OCI-LY3 (cell line): Measurements from ENCODE around the gene HIF1AN.

Experiments used
- H2AFZ ChIP-seq: fragments of 200-600, 300-600 bp; shearing (Covaris generic); 2 replicates; pipeline ENCODE4 v1.6.0; 2014; ENCODE audit warnings: antibody characterized with exemption, low read depth, low read length
- H3K27ac ChIP-seq: fragments of 200-600, 300-600 bp; sonication (generic); 2 replicates; pipeline ENCODE4 v1.5.1; 2014; ENCODE audit warnings: mild to moderate bottlenecking, low read length, moderate library complexity, mixed read lengths
- H3K27me3 ChIP-seq: fragments of 200-600, 300-600 bp; sonication (generic); 2 replicates; pipeline ENCODE4 v1.6.1; 2014; ENCODE audit warnings: low read depth, low read length, mixed read lengths
- H3K36me3 ChIP-seq: fragments of 200-600, 300-600 bp; sonication (generic); replicated peaks from 2 replicates; pipeline ENCODE3; 2014; ENCODE audit warnings: low read depth, low read length, mixed read lengths
- H3K4me1 ChIP-seq: fragments of 300-600, 200-600 bp; sonication (generic); 2 replicates; pipeline ENCODE4 v1.6.1; 2014; ENCODE audit warnings: low read length, mixed read lengths
- H3K4me2 ChIP-seq: fragments of 200-600, 300-600 bp; sonication (generic); 2 replicates; pipeline ENCODE4 v1.6.1; 2014; ENCODE audit warnings: low read length, mixed read lengths
- H3K4me3 ChIP-seq: fragments of 300-600, 200-600 bp; sonication (generic); 2 replicates; pipeline ENCODE4 v1.5.1; 2014; ENCODE audit warnings: antibody characterized with exemption, mild to moderate bottlenecking, low read length, moderate library complexity
- H3K79me2 ChIP-seq: fragments of 300-600, 200-600 bp; shearing (Covaris generic); 2 replicates; pipeline ENCODE4 v1.6.1; 2014; ENCODE audit warnings: mild to moderate bottlenecking, low read length, mixed read lengths
- H3K9ac ChIP-seq: fragments of 300-600, 200-600 bp; shearing (Covaris generic); 2 replicates; pipeline ENCODE4 v1.6.0; 2014; ENCODE audit warnings: mild to moderate bottlenecking, low read length, moderate library complexity
- H3K9me3 ChIP-seq: fragments of 200-600, 300-600 bp; shearing (Covaris generic); 2 replicates; pipeline ENCODE4 v1.6.1; 2014; ENCODE audit warnings: low read length, mixed read lengths; ENCODE audit not compliant: insufficient read depth
- H4K20me1 ChIP-seq: fragments of 200-600, 300-600 bp; sonication (generic); 2 replicates; pipeline ENCODE4 v1.6.1; 2016; ENCODE audit warnings: low read length, mixed read lengths; ENCODE audit not compliant: insufficient read depth
- EZH2phosphoT487 ChIP-seq: fragments of 200-600 bp; shearing (Covaris generic); IDR thresholded peaks from 2 replicates; pipeline ENCODE4 v1.6.1; 2018; ENCODE audit warnings: antibody characterized with exemption, mixed run types, low read depth
- TF ChIP-seq, protein P1 (sequence below): fragments of 200-600, 300-600 bp; sonication (generic); IDR thresholded peaks from 2 replicates; pipeline ENCODE4 v1.5.1; 2014; ENCODE audit warnings: antibody characterized with exemption, low read length, low read depth

Gene HIF1AN

DNA sequence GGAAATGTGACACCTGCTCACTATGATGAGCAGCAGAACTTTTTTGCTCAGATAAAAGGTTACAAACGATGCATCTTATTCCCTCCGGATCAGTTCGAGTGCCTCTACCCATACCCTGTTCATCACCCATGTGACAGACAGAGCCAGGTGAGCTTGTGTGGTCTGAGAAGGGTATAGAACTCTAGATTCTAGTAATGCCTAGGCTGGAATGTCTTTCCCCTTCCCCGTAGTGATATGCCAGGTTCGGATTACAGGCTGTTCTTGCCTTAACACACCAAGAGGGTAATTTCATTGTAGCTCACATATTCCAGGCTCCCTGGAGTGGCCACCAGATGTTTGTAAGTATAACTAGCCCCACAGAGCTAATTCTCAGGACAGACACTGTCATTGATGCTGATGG, 9.2 kb downstream of the HIF1AN start:
- Histone ChIP-seq H3K27ac (no peak overlapping the region), H3K79me2 (no peaks in the 10 kb centered on the region), H3K9me3 (no peaks in the 10 kb centered on the region), H3K36me3 (peaks cover 19% of the 10 kb centered on the region), H3K4me2 (no peak overlapping the region), H3K27me3 (no peaks in the 10 kb centered on the region), H2AFZ (no peak overlapping the region), H3K9ac (no peak overlapping the region), H3K4me1 (no peaks in the 10 kb centered on the region), H3K4me3 (no peak overlapping the region), H4K20me1 (no peaks in the 10 kb centered on the region)
- TF ChIP-seq, protein P1, sequence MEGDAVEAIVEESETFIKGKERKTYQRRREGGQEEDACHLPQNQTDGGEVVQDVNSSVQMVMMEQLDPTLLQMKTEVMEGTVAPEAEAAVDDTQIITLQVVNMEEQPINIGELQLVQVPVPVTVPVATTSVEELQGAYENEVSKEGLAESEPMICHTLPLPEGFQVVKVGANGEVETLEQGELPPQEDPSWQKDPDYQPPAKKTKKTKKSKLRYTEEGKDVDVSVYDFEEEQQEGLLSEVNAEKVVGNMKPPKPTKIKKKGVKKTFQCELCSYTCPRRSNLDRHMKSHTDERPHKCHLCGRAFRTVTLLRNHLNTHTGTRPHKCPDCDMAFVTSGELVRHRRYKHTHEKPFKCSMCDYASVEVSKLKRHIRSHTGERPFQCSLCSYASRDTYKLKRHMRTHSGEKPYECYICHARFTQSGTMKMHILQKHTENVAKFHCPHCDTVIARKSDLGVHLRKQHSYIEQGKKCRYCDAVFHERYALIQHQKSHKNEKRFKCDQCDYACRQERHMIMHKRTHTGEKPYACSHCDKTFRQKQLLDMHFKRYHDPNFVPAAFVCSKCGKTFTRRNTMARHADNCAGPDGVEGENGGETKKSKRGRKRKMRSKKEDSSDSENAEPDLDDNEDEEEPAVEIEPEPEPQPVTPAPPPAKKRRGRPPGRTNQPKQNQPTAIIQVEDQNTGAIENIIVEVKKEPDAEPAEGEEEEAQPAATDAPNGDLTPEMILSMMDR = no peak
- no peak for TF ChIP-seq EZH2phosphoT487

DNA sequence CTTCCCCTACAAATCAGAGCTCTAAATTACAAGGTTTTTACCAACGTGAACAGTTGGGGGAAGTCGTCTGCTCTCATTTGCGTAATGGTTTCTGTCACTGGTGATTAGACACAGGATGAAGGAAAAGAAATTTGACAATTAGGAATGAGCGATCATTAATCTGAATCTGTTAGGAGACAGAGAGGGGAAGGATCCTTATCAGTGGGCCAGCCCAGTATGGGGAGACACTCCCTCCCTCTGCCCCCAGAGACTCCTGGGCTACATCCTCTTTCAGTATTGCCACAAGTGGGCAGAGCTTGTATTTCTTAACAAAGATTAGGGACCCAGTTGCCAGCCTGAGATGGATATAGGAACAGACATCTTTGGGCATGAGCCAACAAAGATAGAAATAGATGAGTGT, 15.5 kb downstream of the HIF1AN start:
- TF ChIP-seq, protein P1 = no peak; the same call in 1 of the 2 replicates
- no peak for TF ChIP-seq EZH2phosphoT487
- H3K4me1 ChIP-seq = peaks cover 18% of the 10 kb centered on the region
- H3K4me3 ChIP-seq = no peak overlapping the region
- no peak overlapping the region for H2AFZ ChIP-seq
- H3K79me2 ChIP-seq = no peaks in the 10 kb centered on the region
- H3K9ac ChIP-seq = no peak overlapping the region
- H3K36me3 ChIP-seq = peaks cover 18% of the 10 kb centered on the region
- no peak overlapping the region for H3K27ac ChIP-seq
- no peaks in the 10 kb centered on the region for H3K27me3 ChIP-seq
- peak overlapping the region; percentile 12; the same call in 1 of the 2 replicates for H3K4me2 ChIP-seq
- H3K9me3 ChIP-seq = no peaks in the 10 kb centered on the region
- H4K20me1 ChIP-seq = no peaks in the 10 kb centered on the region

DNA sequence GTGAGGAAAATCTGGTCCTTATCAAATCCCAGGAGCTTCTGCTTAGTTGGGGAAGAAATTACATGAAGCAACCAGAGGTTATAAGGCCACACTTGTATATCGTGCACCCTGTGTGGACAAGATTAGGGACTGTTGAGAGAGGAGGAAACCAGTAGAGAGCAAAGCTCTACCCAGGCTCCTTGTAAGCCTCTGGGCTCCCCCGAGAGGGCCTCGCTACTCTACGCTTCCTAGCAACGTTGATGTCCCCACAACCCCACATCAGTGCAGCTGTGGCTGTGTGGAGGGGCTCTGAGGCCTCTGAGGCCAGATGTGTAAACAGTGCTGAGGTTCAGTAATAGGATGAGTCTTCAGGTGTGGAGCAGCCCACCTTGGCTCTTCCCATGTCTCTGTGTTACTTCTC, 16.0 kb downstream of the HIF1AN start:
- H3K4me3 ChIP-seq = no peak overlapping the region
- peaks cover 22% of the 10 kb centered on the region for H3K36me3 ChIP-seq
- no peaks in the 10 kb centered on the region for H3K79me2 ChIP-seq
- no peak overlapping the region for H3K9ac ChIP-seq
- no peak for TF ChIP-seq EZH2phosphoT487
- TF ChIP-seq, protein P1 = no peak
- H3K4me2 ChIP-seq = no peak overlapping the region
- no peak overlapping the region for H3K27ac ChIP-seq
- no peaks in the 10 kb centered on the region for H4K20me1 ChIP-seq
- no peaks in the 10 kb centered on the region for H3K9me3 ChIP-seq
- no peaks in the 10 kb centered on the region for H3K27me3 ChIP-seq
- H2AFZ ChIP-seq = no peak overlapping the region
- H3K4me1 ChIP-seq = peaks cover 18% of the 10 kb centered on the region

- no peak for TF ChIP-seq EZH2phosphoT487
- TF ChIP-seq, protein P1 = no peak
- H3K36me3 ChIP-seq = peaks cover 16% of the 10 kb centered on the region
- no peak overlapping the region for H3K27ac ChIP-seq
- H3K9ac ChIP-seq = no peak overlapping the region
- no peaks in the 10 kb centered on the region for H4K20me1 ChIP-seq
- H3K9me3 ChIP-seq = no peaks in the 10 kb centered on the region
- no peaks in the 10 kb centered on the region for H3K27me3 ChIP-seq
- no peak overlapping the region for H3K4me3 ChIP-seq
- H3K4me2 ChIP-seq = no peak overlapping the region
- H3K79me2 ChIP-seq = no peaks in the 10 kb centered on the region
- H2AFZ ChIP-seq = no peak overlapping the region
- peaks cover 18% of the 10 kb centered on the region for H3K4me1 ChIP-seq
These were observed 18.2 kb downstream of the HIF1AN start for GRCh38 chr10:100553929-100554328.
